ENCODE measurements around the gene AKR1B1. TPM values are rescaled to one million over a fixed set of nuclear protein-coding genes. Genes with fewer than 3 reads are reported as not detected.

The AKR1B1 gene
- total RNA-seq, 2 experiments from 2014 or later = 75.7 to 167 TPM

GRCh38 chr7:134429481-134429880, 29.4 kb downstream of the AKR1B1 start:
- no peak for DNase-seq (ENCODE audit: low spot score)
- H3K9me3 ChIP-seq (ENCODE audit: low read length) = no peaks in the 10 kb centered on the region
- POLR2A ChIA-PET = interaction anchor here (0.7 to 1.1 kb wide), 3 partner anchors 9 to 216 kb away, joined by 3 to 5 read pairs (median 4); no protein-coding TSS in a partner anchor
- H3K36me3 ChIP-seq (ENCODE audit: insufficient read depth, low read length) = no peaks in the 10 kb centered on the region
- H3K79me2 ChIP-seq (ENCODE audit: insufficient read depth, low read depth, low read length) = no peaks in the 10 kb centered on the region
- H3K4me1 ChIP-seq (ENCODE audit: insufficient read depth, low read length, poor library complexity, severe bottlenecking) = peaks cover 8% of the 10 kb centered on the region
- no TSS peak for BruUV-seq (replicated peaks)
- no peaks in the 10 kb centered on the region for H4K20me1 ChIP-seq (ENCODE audit: insufficient read depth, low read length)
- CTCF ChIA-PET (ENCODE audit: unreplicated experiment) = no interaction called here
- intact Hi-C loops (cut with micrococcal nuclease; ENCODE audit: unreplicated experiment) = no loop called here
- no peak overlapping the region for H3K4me2 ChIP-seq (ENCODE audit: low read length)
- H3K9me2 ChIP-seq (ENCODE audit: insufficient read depth, low read length) = no peaks in the 10 kb centered on the region
- no peak overlapping the region for H3K4me3 ChIP-seq (ENCODE audit: low read depth, low read length, poor library complexity, severe bottlenecking)
- H3K27ac ChIP-seq (ENCODE audit: low read depth, low read length, poor library complexity, severe bottlenecking) = no peak overlapping the region
- no peak overlapping the region for H2AFZ ChIP-seq (ENCODE audit: low read length)
- TF ChIP-seq, protein P1, sequence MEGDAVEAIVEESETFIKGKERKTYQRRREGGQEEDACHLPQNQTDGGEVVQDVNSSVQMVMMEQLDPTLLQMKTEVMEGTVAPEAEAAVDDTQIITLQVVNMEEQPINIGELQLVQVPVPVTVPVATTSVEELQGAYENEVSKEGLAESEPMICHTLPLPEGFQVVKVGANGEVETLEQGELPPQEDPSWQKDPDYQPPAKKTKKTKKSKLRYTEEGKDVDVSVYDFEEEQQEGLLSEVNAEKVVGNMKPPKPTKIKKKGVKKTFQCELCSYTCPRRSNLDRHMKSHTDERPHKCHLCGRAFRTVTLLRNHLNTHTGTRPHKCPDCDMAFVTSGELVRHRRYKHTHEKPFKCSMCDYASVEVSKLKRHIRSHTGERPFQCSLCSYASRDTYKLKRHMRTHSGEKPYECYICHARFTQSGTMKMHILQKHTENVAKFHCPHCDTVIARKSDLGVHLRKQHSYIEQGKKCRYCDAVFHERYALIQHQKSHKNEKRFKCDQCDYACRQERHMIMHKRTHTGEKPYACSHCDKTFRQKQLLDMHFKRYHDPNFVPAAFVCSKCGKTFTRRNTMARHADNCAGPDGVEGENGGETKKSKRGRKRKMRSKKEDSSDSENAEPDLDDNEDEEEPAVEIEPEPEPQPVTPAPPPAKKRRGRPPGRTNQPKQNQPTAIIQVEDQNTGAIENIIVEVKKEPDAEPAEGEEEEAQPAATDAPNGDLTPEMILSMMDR (conservative IDR thresholded peaks at IDR 0.05; ENCODE audit: low read length) = no peak
- TF ChIP-seq EZH2phosphoT487 (IDR thresholded peaks at IDR 0.05; ENCODE audit: borderline replicate concordance, low read depth, low read length) = no peak

GRCh38 chr7:134428942-134429341, 30.0 kb downstream of the AKR1B1 start:
- DNase-seq (ENCODE audit: low spot score) = no peak
- no peaks in the 10 kb centered on the region for H3K9me3 ChIP-seq (ENCODE audit: low read length)
- ChIA-PET CTCF (ENCODE audit: unreplicated experiment) (no interaction called here), POLR2A (interaction anchor here (0.6 to 0.8 kb wide), 2 partner anchors 9 to 116 kb away, joined by 3 to 5 read pairs; no protein-coding TSS in a partner anchor)
- no peak overlapping the region for H3K4me2 ChIP-seq (ENCODE audit: low read length)
- no peaks in the 10 kb centered on the region for H3K36me3 ChIP-seq (ENCODE audit: insufficient read depth, low read length)
- no peak for TF ChIP-seq EZH2phosphoT487 (IDR thresholded peaks at IDR 0.05; ENCODE audit: borderline replicate concordance, low read depth, low read length)
- TF ChIP-seq, protein P1 (conservative IDR thresholded peaks at IDR 0.05; ENCODE audit: low read length) = no peak
- H2AFZ ChIP-seq (ENCODE audit: low read length) = no peak overlapping the region
- no peak overlapping the region for H3K4me3 ChIP-seq (ENCODE audit: low read depth, low read length, poor library complexity, severe bottlenecking)
- H3K79me2 ChIP-seq (ENCODE audit: insufficient read depth, low read depth, low read length) = no peaks in the 10 kb centered on the region
- intact Hi-C loops (cut with micrococcal nuclease; ENCODE audit: unreplicated experiment) = no loop called here
- no TSS peak for BruUV-seq (replicated peaks)
- no peak overlapping the region for H3K27ac ChIP-seq (ENCODE audit: low read depth, low read length, poor library complexity, severe bottlenecking)
- peaks cover 8% of the 10 kb centered on the region for H3K4me1 ChIP-seq (ENCODE audit: insufficient read depth, low read length, poor library complexity, severe bottlenecking)
- H4K20me1 ChIP-seq (ENCODE audit: insufficient read depth, low read length) = no peaks in the 10 kb centered on the region
- H3K9me2 ChIP-seq (ENCODE audit: insufficient read depth, low read length) = no peaks in the 10 kb centered on the region

DNA sequence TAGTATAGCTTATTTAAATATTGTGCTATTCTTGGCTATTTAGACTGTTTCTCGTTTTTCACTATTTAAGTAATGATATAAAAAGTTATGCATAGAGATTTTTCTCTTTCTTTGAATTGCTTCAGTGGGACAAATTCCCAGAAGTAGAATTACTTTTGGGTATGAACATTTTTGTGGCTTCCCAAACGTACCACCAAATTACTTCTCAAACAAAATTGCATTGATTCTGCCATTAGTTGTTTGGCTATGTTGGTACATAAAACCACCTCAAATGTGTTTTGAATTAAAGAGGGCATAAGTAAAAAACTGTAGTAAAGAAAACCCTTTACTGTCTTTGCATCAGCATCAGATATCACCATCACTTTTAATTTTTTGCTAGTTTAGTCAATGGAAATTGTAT, 31.0 kb downstream of the AKR1B1 start:
- H3K9me2 ChIP-seq (ENCODE audit: insufficient read depth, low read length) = no peaks in the 10 kb centered on the region
- H3K4me2 ChIP-seq (ENCODE audit: low read length) = no peak overlapping the region
- H3K79me2 ChIP-seq (ENCODE audit: insufficient read depth, low read depth, low read length) = no peaks in the 10 kb centered on the region
- BruUV-seq (replicated peaks) = no TSS peak
- no peak overlapping the region for H3K4me3 ChIP-seq (ENCODE audit: low read depth, low read length, poor library complexity, severe bottlenecking)
- ChIA-PET CTCF (ENCODE audit: unreplicated experiment) (no interaction called here), POLR2A (interaction anchor here (0.6 kb wide), 3 partner anchors 38 to 256 kb away, joined by 3 to 4 read pairs (median 4); no protein-coding TSS in a partner anchor)
- no peaks in the 10 kb centered on the region for H3K36me3 ChIP-seq (ENCODE audit: insufficient read depth, low read length)
- H3K4me1 ChIP-seq (ENCODE audit: insufficient read depth, low read length, poor library complexity, severe bottlenecking) = peaks cover 2% of the 10 kb centered on the region
- DNase-seq (ENCODE audit: low spot score) = no peak
- no peak overlapping the region for H2AFZ ChIP-seq (ENCODE audit: low read length)
- TF ChIP-seq EZH2phosphoT487 (IDR thresholded peaks at IDR 0.05; ENCODE audit: borderline replicate concordance, low read depth, low read length) = no peak
- TF ChIP-seq, protein P1 (conservative IDR thresholded peaks at IDR 0.05; ENCODE audit: low read length) = no peak
- H3K9me3 ChIP-seq (ENCODE audit: low read length) = no peaks in the 10 kb centered on the region
- intact Hi-C loops (cut with micrococcal nuclease; ENCODE audit: unreplicated experiment) = no loop called here
- H3K27ac ChIP-seq (ENCODE audit: low read depth, low read length, poor library complexity, severe bottlenecking) = no peak overlapping the region
- no peaks in the 10 kb centered on the region for H4K20me1 ChIP-seq (ENCODE audit: insufficient read depth, low read length)

Measured in OCI-LY7 (cell line).